GM12873 (cell line): ENCODE measurements around the gene PKNOX1.

Experiments
- TF ChIP-seq, protein P1 (sequence below): IDR thresholded peaks from 2 replicates; pipeline ENCODE4 v1.5.1; 2012; ENCODE audit warnings: low read depth, mild to moderate bottlenecking, moderate library complexity, low read length, control low read depth; ENCODE audit not compliant: insufficient read depth; ENCODE audit errors: missing control alignments

The PKNOX1 gene

GRCh38 chr21:43020177-43020576, 45.8 kb downstream of the PKNOX1 start:
- TF ChIP-seq, protein P1, sequence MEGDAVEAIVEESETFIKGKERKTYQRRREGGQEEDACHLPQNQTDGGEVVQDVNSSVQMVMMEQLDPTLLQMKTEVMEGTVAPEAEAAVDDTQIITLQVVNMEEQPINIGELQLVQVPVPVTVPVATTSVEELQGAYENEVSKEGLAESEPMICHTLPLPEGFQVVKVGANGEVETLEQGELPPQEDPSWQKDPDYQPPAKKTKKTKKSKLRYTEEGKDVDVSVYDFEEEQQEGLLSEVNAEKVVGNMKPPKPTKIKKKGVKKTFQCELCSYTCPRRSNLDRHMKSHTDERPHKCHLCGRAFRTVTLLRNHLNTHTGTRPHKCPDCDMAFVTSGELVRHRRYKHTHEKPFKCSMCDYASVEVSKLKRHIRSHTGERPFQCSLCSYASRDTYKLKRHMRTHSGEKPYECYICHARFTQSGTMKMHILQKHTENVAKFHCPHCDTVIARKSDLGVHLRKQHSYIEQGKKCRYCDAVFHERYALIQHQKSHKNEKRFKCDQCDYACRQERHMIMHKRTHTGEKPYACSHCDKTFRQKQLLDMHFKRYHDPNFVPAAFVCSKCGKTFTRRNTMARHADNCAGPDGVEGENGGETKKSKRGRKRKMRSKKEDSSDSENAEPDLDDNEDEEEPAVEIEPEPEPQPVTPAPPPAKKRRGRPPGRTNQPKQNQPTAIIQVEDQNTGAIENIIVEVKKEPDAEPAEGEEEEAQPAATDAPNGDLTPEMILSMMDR = no peak

DNA sequence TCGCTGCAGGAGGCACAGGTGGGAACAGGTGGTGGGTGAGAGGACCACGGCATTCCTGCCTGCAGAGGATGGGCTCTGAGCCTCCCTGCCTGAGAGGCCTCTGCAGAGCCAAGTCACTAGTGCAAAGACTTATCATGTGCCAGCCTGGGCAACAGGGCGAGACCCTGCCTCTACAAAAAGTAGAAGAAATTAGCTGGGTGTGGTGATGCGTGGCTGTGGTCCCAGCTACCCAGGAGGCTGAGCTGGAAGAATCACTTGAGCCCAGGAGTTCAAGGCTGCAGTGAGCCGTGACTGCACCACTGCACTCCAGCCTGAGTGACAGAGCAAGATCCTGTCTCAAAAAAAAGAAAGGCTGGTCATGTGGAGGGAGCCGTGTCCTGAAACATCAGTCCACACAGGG, 46.4 kb downstream of the PKNOX1 start:
- TF ChIP-seq, protein P1 = no peak

- TF ChIP-seq, protein P1 = no peak
Measured at GRCh38 chr21:43021191-43021590, 46.8 kb downstream of the PKNOX1 start.

GRCh38 chr21:43021756-43022600, 47.6 kb downstream of the PKNOX1 start:
- TF ChIP-seq, protein P1 = no peak

DNA sequence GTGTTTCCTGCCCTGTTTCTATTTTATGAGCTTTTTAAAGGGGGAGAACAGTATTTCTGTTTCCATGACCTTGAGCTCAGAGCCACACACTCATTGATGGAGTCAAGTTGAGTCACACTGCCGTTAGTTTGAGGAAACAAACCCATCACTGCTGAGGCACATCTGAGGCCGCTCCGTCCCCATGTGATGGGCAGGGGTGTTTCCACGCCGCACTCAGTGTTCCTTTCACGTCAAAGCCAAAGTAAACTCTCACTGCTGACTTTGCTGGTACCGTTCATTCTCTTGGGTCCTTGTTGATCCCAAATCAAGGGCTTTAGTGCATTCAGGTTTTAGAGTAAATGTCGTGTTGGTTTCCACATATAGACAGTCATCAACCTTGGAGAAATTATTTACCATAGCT, 48.8 kb downstream of the PKNOX1 start:
- TF ChIP-seq, protein P1 = no peak

GRCh38 chr21:43024439-43025136, 50.2 kb downstream of the PKNOX1 start:
- TF ChIP-seq, protein P1 = no peak

DNA sequence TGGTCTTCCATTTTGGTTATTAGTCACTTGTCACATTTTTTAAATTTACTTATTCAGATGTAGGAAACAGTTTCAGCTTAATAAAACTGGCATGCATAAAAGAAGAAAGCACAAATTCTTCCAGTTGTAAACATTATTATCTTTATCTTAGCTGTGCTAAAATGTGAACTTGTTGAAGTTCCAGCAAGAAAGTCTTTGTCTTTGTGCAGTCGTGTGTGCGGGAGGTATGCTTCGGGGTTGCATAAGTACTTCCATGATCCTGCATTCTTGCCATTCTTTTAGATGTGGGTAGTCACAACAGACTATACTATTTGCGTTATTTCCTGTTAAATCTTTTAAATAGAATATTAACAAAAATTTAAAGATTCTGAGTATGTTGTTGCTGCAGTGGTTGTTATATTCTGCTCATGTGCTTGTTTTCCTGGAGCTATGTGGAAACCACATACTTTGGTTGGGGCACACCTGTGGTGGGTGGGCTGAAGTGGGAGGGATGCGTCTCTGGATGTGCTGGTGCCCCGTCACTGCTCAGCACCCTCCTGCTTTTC, 51.3 kb downstream of the PKNOX1 start:
- TF ChIP-seq, protein P1 = no peak
